Measurements from ENCODE around the gene MIEF2.
"Not testable (repeated sequence)": the region's sequence is repeated elsewhere in the genome, so short reads cannot be mapped to it uniquely, and the experiment has no call there.

The MIEF2 gene

GRCh38 chr17:18260332-18261145 is at the start of gene MIEF2:
Gene MIEF2 (plus strand): TSS chr17:18260662. CDS start chr17:18262721, 2,059 bp downstream.
- DNase-seq = peak; percentile 91

- DNase-seq = no peak
Observed at GRCh38 chr17:18213666-18214270, 46.7 kb upstream of the MIEF2 start.

GRCh38 chr17:18216906-18217305 is 43.6 kb upstream of the MIEF2 start:
- DNase-seq = not testable (repeated sequence)

- peak; percentile 46 for DNase-seq
Observed at GRCh38 chr17:18217412-18218015, 42.9 kb upstream of the MIEF2 start.

- DNase-seq = peak; percentile 18
Observed at GRCh38 chr17:18218756-18219415, 41.6 kb upstream of the MIEF2 start.

GRCh38 chr17:18224053-18224386 is 36.4 kb upstream of the MIEF2 start:
- no peak for DNase-seq

- peak; percentile 53 for DNase-seq
Observed at GRCh38 chr17:18224387-18225120, 35.9 kb upstream of the MIEF2 start.

GRCh38 chr17:18225121-18225641 is 35.3 kb upstream of the MIEF2 start, which contains the start of gene LLGL1:
Gene LLGL1 (plus strand): TSS chr17:18225635. CDS start chr17:18225683, 48 bp downstream.
- peak; percentile 96 for DNase-seq

GRCh38 chr17:18225642-18226283 is 34.7 kb upstream of the MIEF2 start:
- DNase-seq = no peak

- no peak for DNase-seq
Observed at GRCh38 chr17:18226284-18226945, 34.0 kb upstream of the MIEF2 start.

- DNase-seq = no peak
Observed at GRCh38 chr17:18227635-18228034, 32.8 kb upstream of the MIEF2 start.

GRCh38 chr17:18228176-18228682 is 32.2 kb upstream of the MIEF2 start:
- DNase-seq = no peak

- DNase-seq = no peak
Observed at GRCh38 chr17:18229254-18229653, 31.2 kb upstream of the MIEF2 start.

GRCh38 chr17:18229771-18230170 is 30.7 kb upstream of the MIEF2 start:
- no peak for DNase-seq

GRCh38 chr17:18230288-18231141 is 29.9 kb upstream of the MIEF2 start:
- no peak for DNase-seq

- no peak for DNase-seq
Observed at GRCh38 chr17:18231164-18231563, 29.3 kb upstream of the MIEF2 start.

GRCh38 chr17:18233803-18234518 is 26.5 kb upstream of the MIEF2 start:
- no peak for DNase-seq

GRCh38 chr17:18234853-18235380 is 25.5 kb upstream of the MIEF2 start:
- DNase-seq = no peak

GRCh38 chr17:18235743-18236256 is 24.7 kb upstream of the MIEF2 start:
- peak; percentile 35 for DNase-seq
